ENCODE measurements around the gene CAMLG. TPM values are rescaled to one million over a fixed set of nuclear protein-coding genes. Genes with fewer than 3 reads are reported as not detected.

The CAMLG gene
- total and polyA plus RNA-seq, 2 of the 13 experiments (the other 11 are each of a cell fraction or from before 2014, with no cell fraction given): 14.2 to 19.8 TPM

DNA sequence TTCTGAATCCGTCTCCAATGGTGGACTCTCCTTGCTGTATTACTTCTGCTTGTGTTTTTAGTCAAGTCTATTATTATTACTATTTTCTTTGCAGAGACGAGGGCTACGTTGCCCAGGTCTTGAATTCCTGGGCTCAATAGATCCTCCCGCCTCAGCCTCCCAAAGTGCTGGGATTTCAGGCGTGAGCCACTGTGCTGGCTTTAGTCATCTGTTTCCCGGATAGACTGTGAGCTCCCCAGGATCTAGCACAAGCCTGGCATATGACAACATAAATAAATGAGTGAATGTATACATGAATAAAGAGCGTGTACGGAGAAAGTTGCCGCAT, 19.8 kb downstream of the CAMLG start (continued):
- TF ChIP-seq, protein P1, sequence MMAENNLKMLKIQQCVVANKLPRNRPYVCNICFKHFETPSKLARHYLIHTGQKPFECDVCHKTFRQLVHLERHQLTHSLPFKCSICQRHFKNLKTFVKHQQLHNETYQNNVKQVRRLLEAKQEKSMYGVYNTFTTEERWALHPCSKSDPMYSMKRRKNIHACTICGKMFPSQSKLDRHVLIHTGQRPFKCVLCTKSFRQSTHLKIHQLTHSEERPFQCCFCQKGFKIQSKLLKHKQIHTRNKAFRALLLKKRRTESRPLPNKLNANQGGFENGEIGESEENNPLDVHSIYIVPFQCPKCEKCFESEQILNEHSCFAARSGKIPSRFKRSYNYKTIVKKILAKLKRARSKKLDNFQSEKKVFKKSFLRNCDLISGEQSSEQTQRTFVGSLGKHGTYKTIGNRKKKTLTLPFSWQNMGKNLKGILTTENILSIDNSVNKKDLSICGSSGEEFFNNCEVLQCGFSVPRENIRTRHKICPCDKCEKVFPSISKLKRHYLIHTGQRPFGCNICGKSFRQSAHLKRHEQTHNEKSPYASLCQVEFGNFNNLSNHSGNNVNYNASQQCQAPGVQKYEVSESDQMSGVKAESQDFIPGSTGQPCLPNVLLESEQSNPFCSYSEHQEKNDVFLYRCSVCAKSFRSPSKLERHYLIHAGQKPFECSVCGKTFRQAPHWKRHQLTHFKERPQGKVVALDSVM (CRISPR knock-in tag; IDR thresholded peaks at IDR 0.05): peak; percentile 62; the same call in 1 of the 2 replicates
- no peak for TF ChIP-seq ZNF552 (CRISPR knock-in tag; IDR thresholded peaks at IDR 0.05; ENCODE audit: borderline replicate concordance)
- TF ChIP-seq, protein P2, sequence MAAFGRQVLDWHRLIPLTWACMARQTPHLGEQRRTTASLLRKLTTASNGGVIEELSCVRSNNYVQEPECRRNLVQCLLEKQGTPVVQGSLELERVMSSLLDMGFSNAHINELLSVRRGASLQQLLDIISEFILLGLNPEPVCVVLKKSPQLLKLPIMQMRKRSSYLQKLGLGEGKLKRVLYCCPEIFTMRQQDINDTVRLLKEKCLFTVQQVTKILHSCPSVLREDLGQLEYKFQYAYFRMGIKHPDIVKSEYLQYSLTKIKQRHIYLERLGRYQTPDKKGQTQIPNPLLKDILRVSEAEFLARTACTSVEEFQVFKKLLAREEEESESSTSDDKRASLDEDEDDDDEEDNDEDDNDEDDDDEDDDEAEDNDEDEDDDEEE (CRISPR knock-in tag; IDR thresholded peaks at IDR 0.05): no peak

DNA sequence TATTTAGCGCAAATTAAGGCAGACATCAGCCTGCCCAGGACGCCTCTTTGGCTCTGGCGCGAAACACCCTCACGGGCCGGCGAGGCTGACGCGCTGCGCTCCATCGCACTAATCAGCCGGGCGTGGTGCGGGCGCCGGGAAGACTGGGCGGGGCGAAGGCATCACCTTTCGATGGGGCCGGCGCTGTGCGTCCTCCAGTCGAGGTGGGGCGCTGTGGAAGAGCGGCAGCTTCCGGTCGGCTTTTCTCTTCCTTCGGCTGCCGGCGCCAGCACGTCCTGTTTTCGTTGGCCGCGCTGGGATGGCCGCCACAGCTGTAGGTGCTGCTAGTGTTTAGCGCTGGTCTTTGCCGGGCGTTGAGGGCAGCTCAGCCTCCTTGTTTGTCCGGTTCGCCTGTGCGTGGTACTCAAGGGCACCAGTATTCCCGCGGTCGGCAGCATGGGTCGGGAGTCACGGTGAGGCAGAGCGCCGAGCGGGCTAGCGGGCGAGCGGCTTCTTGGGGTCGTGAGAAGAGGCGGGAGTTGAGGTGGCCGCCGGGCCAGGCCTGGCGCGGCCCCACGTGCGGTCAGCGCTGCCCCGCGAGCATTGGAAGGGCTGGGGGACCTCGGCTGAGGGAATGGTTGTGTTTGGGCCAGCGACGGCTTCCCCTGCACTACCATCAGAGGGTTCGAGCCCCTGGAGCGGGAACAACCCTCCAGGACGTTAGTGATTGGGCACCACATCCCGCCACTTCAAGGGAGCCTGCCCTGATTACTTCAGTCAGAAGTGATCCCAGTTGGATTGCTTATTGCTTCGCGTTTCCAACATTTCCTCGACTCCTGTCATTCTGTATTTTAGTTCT, 20.4 kb downstream of the CAMLG start, which contains the start of gene DDX46:
Gene DDX46 (plus strand): TSS at position 276 of the 838 bp plus-strand sequence. CDS start 160 bp downstream, at position 436.
- no peaks in the 10 kb centered on the region; a peak in 1 of 5 replicates for H3K27me3 ChIP-seq (ENCODE audit: control insufficient read depth in 1 of 2, insufficient read depth in 2 of 2, low read length in 2 of 2)
- intact Hi-C loops (cut with micrococcal nuclease; ENCODE audit: unreplicated experiment) (loop anchor here (1.0 kb wide), 1 partner anchor 20 kb away; the partner anchor contains the start of gene CAMLG), in situ Hi-C loops (cut with HindIII; ENCODE audit: extremely low pct_ligation_motif_present, low pct_unique_long_range_greater_than_20kb) (no loop called here)
- CTCF ChIA-PET (ENCODE audit: low intra/inter-chr PET ratio, low total read pairs): interaction anchor here (0.7 kb wide), 1 partner anchor 20 kb away, joined by 3 read pairs; the partner anchor contains the start of gene CAMLG
- peaks cover 1 to 5% of the 10 kb centered on the region in 2 experiments; a peak in 4 of 5 replicates for H3K36me3 ChIP-seq (replicated peaks in 1 of 2; ENCODE audit: control insufficient read depth in 1 of 2, insufficient read depth in 2 of 2, low read length in 2 of 2)
- TSS peak; percentile 71 for BruUV-seq (replicated peaks)
- peaks cover 6% of the 10 kb centered on the region for H4K20me1 ChIP-seq (ENCODE audit: insufficient read depth, low read length)
- H3K9me3 ChIP-seq (ENCODE audit: low read length): no peaks in the 10 kb centered on the region
- H2AFZ ChIP-seq (ENCODE audit: low read length): peak within 1 kb of the TSS; percentile 60
- H3K27ac ChIP-seq (ENCODE audit: extremely low read length, insufficient read depth, low read length): peak within 1 kb of the TSS; percentile 76
- peaks cover 48% of the 10 kb centered on the region for H3K79me2 ChIP-seq (ENCODE audit: insufficient read depth, low read length)
- H3K4me2 ChIP-seq (ENCODE audit: low read depth, low read length): peak within 1 kb of the TSS; percentile 84
- peaks cover 30% of the 10 kb centered on the region for H3K4me1 ChIP-seq (ENCODE audit: insufficient read depth, low read length)
- FAIRE-seq (peak; percentile 58), DNase-seq (ENCODE audit: low spot score) (peak; percentile 85), ATAC-seq (peak; percentile 98)
- WGBS (ENCODE audit: low lambda C conversion rate): under 1% methylated on average over 30 of the region's 73 CpGs
- H3K4me3 ChIP-seq (replicated peaks in 1 of 3; ENCODE audit: insufficient read depth in 1 of 3, low read depth in 2 of 3, low read length in 3 of 3): peak within 1 kb of the TSS; percentile 70 to 93 (median 76)
- POLR2A ChIA-PET: interaction anchor here (0.5 to 3.4 kb wide), 12 partner anchors 8 to 146 kb away, joined by 3 to 18 read pairs (median 4); partner anchors contain the start of genes C5orf24, CAMLG and PCBD2
- H3K9ac ChIP-seq (ENCODE audit: insufficient read depth, low read depth, low read length): peak within 1 kb of the TSS; percentile 93
- TF ChIP-seq, protein P3, sequence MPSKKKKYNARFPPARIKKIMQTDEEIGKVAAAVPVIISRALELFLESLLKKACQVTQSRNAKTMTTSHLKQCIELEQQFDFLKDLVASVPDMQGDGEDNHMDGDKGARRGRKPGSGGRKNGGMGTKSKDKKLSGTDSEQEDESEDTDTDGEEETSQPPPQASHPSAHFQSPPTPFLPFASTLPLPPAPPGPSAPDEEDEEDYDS (CRISPR knock-in tag; IDR thresholded peaks at IDR 0.05): peak; percentile 83
- TF ChIP-seq ZNF230 (CRISPR knock-in tag; IDR thresholded peaks at IDR 0.05): peak; percentile 85; the same call in 1 of the 2 replicates
- TF ChIP-seq ZFX (CRISPR knock-in tag; IDR thresholded peaks at IDR 0.05; ENCODE audit: low read depth): peak; percentile 94
- TF ChIP-seq POLR2G (IDR thresholded peaks at IDR 0.05; ENCODE audit: low read depth, low read length): peak; percentile 85
- TF ChIP-seq PPARG (CRISPR knock-in tag; conservative IDR thresholded peaks at IDR 0.05): peak; percentile 66
- peak; percentile 98 for TF ChIP-seq SRY (CRISPR knock-in tag; IDR thresholded peaks at IDR 0.05)
- peak; percentile 81; the same call in 1 of the 2 replicates for TF ChIP-seq ZNF780A (CRISPR knock-in tag; IDR thresholded peaks at IDR 0.05)
- TF ChIP-seq TMF1 (CRISPR knock-in tag; IDR thresholded peaks at IDR 0.05; ENCODE audit: low read depth): peak; percentile 92; the same call in 1 of the 2 replicates
